Measurements from ENCODE around the gene DNAJA3. TPM values are rescaled to one million over a fixed set of nuclear protein-coding genes. Genes with fewer than 3 reads are reported as not detected.

Gene DNAJA3
- total RNA-seq, 1 experiment from 2014 or later = 56.2 TPM

GRCh38 chr16:4401094-4401501 is 24.6 kb upstream of the DNAJA3 start:
- Histone ChIP-seq H3K23me2 (ENCODE audit: insufficient read length, low read depth, low read length, poor library complexity, severe bottlenecking) (no peaks in the 10 kb centered on the region), H2AK5ac (ENCODE audit: insufficient read length, low read length) (no peak overlapping the region), H3K56ac (ENCODE audit: insufficient read length, low read depth, low read length) (no peak overlapping the region), H3K4me1 (ENCODE audit: insufficient read depth, low read length) (no peaks in the 10 kb centered on the region), H4K8ac (replicated peaks; ENCODE audit: insufficient read length, low read depth, low read length) (no peak overlapping the region), H3K23ac (ENCODE audit: insufficient read length, low read depth, low read length) (no peak overlapping the region), H4K5ac (ENCODE audit: insufficient read length, low read depth, low read length) (no peak overlapping the region), H3K4me2 (ENCODE audit: insufficient read depth, insufficient read length, low read length) (no peak overlapping the region), H2BK5ac (ENCODE audit: insufficient read length, low read length) (no peak overlapping the region), H3K27me3 (ENCODE audit: insufficient read depth, low read length) (no peaks in the 10 kb centered on the region), H2BK12ac (ENCODE audit: insufficient read length, low read depth, low read length) (no peak overlapping the region), H3K9ac (ENCODE audit: extremely low read depth, insufficient read length, low read length) (no peak overlapping the region), H2AFZ (ENCODE audit: low read length) (no peak overlapping the region), H3K14ac (ENCODE audit: insufficient read depth, low read length) (no peak overlapping the region), H2BK15ac (ENCODE audit: low read depth, low read length) (no peak overlapping the region), H3K18ac (ENCODE audit: insufficient read length, low read depth, low read length) (no peak overlapping the region), H3K79me2 (ENCODE audit: insufficient read depth, low read length) (no peaks in the 10 kb centered on the region), H3K27ac (ENCODE audit: insufficient read length, low read depth, low read length) (no peak overlapping the region), H2BK120ac (ENCODE audit: low read depth, low read length, poor library complexity, severe bottlenecking) (no peak overlapping the region), H2BK20ac (ENCODE audit: low read depth, low read length, poor library complexity, severe bottlenecking) (no peak overlapping the region), H3T11ph (ENCODE audit: low read length) (no peak overlapping the region), H3K4ac (ENCODE audit: low read depth, low read length) (no peak overlapping the region), H4K20me1 (ENCODE audit: control insufficient read depth, insufficient read depth, insufficient read length) (no peaks in the 10 kb centered on the region), H3K9me3 (ENCODE audit: control insufficient read depth, low read depth, low read length) (no peaks in the 10 kb centered on the region), H4K91ac (ENCODE audit: insufficient read length, low read depth, low read length) (no peak overlapping the region), H3K79me1 (ENCODE audit: insufficient read depth, low read depth, low read length, poor library complexity, severe bottlenecking) (no peaks in the 10 kb centered on the region)
- H3K27ac Mint-ChIP-seq = peak overlapping the region in 2 of 3 experiments; percentile 1 to 90; a peak in 5 of 7 replicates
- no peak overlapping the region for H3K4me3 Mint-ChIP-seq
- H3K36me3 Mint-ChIP-seq (ENCODE audit: insufficient read depth in 1 of 3, low read depth in 3 of 3) = peaks cover 0 to 12% (median 0%) of the 10 kb centered on the region in 3 experiments; a peak in 3 of 7 replicates
- no peaks in the 10 kb centered on the region for H3K27me3 Mint-ChIP-seq (ENCODE audit: low read depth)
- H3K9me3 Mint-ChIP-seq = no peaks in the 10 kb centered on the region; a peak in 2 of 5 replicates
- no CpG with 5 or more reads among the region's 12 CpGs for WGBS (ENCODE audit: extremely low coverage, insufficient read length, low lambda C conversion rate)
- peaks cover 6 to 8% of the 10 kb centered on the region in 2 experiments for H3K4me1 Mint-ChIP-seq
- no peak for DNase-seq
- TF ChIP-seq, protein P1, sequence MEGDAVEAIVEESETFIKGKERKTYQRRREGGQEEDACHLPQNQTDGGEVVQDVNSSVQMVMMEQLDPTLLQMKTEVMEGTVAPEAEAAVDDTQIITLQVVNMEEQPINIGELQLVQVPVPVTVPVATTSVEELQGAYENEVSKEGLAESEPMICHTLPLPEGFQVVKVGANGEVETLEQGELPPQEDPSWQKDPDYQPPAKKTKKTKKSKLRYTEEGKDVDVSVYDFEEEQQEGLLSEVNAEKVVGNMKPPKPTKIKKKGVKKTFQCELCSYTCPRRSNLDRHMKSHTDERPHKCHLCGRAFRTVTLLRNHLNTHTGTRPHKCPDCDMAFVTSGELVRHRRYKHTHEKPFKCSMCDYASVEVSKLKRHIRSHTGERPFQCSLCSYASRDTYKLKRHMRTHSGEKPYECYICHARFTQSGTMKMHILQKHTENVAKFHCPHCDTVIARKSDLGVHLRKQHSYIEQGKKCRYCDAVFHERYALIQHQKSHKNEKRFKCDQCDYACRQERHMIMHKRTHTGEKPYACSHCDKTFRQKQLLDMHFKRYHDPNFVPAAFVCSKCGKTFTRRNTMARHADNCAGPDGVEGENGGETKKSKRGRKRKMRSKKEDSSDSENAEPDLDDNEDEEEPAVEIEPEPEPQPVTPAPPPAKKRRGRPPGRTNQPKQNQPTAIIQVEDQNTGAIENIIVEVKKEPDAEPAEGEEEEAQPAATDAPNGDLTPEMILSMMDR (conservative IDR thresholded peaks at IDR 0.05) = no peak

Data from H9 (cell line).